ENCODE results near the gene PRKG1.

PRKG1 gene

DNA sequence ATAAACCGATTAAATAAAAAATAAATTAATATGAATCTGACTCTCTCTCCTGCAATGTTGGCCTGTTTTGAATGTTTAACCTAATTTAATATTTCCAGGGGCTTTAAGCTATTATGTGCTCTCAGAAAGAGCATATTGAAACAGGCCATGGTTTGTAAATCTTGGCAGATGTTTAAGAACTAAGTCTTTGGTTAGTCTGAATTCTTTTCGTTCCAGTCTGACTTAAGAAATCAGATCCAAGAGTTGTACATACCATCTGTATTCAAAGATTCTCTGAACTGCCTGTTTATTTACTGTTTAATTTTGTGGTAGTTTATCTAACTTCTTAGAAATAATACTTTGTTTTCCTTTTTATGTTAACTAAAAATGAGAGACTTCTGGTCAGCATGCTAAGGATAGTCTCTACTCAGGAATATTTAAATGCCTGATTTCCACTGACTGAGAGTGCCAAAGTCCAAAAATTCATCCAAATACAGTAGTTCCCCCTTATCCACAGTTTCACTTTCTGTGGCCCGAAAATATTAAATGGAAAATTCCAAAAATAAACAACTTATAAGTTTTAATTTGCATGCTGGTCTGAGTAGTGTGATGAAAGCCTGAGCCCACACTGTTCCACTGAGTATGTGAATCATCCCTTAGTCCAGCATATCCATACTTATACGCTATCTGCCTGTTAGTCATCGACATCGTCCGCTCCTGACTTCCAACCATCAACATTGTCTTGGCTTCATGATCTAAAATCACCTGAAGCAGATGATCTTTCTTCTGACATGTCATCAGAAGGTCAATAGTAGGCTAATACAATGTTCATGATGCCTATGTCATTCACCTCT, 863.2 kb downstream of the PRKG1 start:
- DNase-seq (ENCODE audit: low spot score) = no peak

DNA sequence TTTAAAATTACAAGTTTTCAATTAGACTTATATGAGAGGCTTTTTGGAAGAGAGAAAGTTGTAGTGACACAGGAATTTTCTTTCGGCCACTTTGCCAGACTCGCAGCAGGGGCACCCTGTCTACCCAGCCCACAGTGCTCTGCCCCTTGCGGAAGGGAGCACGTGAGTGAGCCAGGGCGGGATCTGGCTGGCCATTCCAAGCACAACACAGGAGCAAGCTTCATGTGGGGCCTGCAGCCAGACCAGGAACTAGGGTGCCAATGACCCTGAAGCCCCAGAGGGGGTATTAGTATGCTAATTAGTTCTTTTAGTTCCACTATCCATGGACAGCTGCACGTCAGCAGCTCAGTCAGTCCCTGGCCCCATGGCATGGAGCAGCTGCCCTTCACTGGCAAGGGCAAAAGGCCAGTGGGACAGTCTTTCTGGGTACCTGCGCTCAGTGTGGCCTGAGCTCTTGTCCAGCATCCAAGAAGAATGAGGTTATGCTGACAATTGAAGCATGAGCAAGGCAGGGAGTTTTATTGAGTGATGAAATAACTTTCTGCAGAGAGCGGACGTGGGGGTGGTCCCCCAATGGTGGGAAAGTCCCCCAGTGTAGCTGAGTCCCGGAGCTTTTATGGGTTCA, 876.2 kb downstream of the PRKG1 start:
- no peak for DNase-seq (ENCODE audit: low spot score)

DNA sequence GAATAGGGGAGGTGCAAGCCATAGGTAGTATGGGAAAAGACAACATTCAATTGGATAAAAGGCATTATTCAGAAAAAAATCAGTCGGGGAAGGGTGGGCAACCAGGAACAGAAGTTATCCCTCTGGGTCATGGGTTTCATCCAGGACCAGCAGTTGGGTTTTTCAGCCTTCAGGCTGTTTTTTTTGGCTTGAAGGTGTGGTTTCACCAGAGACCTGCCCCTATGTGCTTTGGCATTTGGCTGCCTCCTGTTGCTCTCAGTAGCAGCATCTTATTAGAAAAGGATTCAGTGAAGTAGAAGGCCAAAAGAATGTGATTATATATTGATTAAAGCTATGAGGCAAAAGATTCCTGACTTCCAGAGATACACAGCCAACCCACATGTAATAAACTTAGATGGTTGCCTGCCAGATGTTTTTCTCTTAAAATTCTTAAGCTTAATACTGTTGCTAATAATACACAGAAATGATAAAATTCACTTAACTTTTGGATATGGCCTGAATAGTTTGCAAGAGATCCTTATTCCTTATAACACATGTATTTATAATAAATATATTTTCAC, 876.8 kb downstream of the PRKG1 start:
- no peak for DNase-seq (ENCODE audit: low spot score)

DNA sequence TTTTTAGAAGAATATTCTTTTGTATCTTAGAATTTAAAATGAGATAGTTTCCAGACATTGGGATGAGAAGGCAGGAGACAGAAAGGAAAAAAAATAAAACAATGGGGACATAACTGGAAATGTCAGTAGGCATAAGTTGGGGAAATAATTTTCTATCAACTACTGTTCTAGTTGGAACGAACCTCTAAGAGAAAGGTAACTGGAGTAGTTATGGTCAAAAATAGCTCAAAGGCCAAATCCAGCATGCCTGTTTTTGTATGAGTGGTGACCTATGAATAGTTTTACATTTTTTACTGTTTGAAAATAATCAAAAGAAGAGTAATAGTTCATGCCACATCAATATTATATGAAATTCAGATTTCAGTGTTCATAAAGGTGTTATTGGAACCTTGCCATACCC, 877.3 kb downstream of the PRKG1 start:
- DNase-seq (ENCODE audit: low spot score) = no peak

DNA sequence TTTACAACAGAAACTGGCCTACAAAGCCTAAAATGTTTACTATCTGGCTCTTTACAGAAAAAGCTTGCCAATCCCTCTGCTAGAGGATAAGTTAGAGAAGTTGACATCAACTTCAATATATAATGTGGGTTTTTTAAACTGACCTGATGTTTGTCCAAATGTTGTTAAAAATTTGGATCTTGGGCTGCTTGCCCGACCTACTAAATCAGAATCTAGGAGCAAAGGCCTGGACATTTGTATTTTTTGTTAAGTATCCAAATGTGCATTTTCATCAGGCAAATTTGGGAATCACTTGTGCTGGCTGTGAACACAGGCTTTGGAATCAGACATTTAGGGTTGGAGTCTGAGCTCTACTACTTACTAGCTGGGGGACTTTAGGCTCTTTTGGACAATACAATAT, 877.8 kb downstream of the PRKG1 start:
- no peak for DNase-seq (ENCODE audit: low spot score)

DNA sequence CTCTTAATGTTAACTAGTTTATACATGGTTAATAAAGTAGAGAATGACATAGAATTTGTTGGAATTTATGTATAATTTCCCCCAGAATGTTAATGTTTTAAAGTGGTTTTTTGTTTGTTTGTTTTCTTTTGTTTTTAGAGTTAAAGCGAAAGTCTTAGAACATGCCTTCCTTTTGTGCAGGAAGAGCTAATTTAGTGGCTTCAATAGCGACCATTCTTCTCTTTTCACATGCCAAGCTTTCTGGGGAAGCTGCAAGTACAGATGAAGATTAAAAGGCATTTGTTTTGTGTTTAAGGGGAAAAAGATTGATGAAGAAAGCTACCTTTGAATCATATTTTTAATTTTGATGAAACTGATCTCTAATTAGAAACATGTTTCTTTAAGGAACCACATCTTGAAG, 881.4 kb downstream of the PRKG1 start:
- no peak for DNase-seq (ENCODE audit: low spot score)

DNA sequence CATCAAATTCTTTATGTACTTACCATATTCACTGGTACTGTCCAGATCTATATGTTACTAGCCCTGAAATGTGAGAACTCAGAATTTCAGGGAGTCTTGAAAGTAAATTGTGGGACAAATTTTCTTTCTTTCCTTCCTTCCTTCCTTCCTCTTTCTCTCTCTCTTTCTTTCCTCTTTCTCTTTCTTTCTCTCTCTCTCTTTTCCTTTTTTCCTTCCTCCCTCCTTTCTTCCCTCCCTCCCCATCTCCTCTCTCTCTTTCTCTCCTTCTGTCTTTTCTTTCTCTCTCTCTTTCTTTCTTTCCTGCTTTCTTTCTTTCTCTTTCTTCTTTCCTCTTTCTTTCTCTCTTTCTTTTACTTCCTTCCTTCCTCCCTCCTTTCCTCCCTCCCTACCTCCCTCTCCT, 882.5 kb downstream of the PRKG1 start:
- no peak for DNase-seq (ENCODE audit: low spot score)

DNA sequence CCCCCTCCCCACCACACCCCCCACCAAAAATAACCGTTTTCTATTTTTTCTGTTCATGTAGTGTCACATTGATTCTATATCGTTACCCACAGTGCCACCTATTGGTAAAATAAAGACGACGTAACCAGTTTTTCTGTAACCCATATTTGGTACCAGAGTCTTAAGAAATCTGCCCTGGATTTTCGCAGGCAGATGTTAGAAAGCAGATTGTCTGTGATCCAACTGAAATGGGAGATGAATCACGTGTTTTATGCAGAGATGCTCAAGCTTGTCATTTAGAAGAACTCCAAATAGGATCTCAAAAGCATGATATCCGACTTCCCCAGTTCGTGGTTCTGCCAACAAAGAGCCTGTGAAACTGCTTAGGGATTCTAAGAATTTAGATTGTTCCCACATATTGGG, 886.2 kb downstream of the PRKG1 start:
- peak; percentile 7 for DNase-seq (ENCODE audit: low spot score)

DNA sequence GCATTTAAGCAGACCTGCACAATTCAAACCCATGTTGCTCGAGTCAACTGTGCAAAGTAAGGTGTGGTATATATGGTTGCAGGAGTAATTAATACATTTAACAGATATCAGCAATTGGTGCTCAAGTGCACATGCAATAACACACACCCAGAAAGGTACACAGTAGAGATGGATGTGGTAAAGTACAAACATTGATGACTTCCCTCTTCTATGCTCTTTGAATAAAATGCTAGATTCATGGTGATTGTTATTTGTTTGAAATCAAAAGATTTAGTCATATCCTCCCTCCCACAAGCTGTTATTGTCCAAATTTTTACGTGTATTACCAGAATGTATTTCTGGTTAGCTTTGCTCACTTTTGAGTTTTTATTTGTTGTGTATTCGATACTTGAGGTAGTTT, 887.1 kb downstream of the PRKG1 start:
- no peak for DNase-seq (ENCODE audit: low spot score)

DNA sequence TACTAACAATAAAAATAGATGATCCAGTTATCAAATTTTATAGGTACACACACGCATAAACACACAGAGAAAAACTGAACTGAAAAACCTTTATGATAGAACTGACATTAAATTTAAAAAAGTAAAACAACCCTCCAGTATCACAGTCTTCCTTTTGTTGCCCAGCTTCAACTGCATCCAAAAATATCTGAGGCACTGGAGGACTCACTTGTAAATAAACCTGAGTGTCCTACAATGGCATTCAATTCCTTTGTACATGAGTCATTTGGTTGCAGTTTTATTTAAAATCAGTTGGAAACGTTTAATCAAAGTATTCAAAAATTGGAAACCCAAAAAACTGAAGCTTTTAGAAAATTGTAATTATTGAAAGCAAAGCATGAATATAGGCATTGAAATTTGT, 890.3 kb downstream of the PRKG1 start:
- no peak for DNase-seq (ENCODE audit: low spot score)

DNA sequence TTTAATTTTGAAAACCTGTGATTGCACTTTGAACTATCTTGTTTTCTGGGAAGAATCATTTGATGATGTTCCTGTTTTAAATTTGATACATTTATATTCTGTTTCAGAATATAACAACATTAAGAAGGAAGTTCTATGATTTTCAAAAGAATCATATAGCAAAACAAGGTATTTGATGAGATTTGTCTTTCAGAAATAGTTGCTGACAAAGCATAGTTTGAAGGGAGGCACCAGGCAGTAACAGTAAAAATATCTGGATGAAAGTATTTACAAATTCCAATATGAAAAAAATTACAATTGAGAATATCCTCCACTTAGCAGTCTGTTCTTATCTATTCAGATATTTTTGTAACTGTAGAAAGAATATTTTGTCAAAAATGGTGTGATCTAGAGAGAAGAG, 891.2 kb downstream of the PRKG1 start:
- DNase-seq (ENCODE audit: low spot score) = no peak

DNA sequence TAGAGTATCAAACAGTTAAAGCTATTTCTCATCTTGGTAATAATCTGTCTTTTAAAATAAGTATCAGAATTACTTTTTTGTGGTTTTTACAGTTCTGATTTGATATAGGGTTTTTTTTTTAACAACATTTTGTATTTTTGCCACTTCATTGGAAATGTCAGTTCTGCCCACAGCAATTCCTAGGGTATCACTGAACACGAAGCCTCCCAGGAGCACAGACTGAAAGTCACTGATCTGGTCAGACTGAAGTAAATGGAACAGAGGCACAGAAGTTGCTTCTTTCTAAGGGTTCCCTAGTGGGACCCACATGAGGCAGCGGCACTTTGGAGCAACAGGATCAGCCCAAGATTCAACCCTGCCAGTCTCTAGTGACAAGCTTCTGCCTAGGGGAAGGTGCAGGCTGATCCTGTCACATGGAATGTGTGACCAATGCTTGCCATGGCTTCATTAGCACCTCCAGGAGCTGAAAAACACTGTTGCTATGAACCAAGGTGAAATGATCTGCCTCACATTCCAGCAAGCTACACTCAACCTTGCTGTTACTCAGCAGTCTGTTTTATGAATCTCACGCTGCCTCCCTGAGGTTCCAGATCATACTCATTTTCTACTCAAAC, 898.6 kb downstream of the PRKG1 start:
- no peak for DNase-seq (ENCODE audit: low spot score)

DNA sequence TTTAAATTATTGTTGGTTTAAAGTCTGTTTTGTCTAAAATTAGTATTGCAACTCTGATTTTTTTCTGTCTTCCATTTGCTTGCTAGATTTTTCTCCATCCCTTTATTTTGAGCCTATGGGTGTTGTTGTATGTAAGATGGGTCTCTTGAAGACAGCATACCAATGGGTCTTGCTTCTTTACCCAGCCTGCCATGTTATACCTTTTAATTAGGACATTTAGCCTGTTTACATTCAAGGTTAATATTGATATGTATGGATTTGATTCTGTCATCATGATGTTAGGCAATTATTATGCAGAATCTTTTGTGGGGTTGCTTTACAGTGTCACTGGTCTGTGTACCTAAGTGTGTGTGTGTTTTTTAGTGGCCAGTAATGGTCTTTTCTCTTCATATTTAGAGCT, 906.5 kb downstream of the PRKG1 start:
- no peak for DNase-seq (ENCODE audit: low spot score)

DNA sequence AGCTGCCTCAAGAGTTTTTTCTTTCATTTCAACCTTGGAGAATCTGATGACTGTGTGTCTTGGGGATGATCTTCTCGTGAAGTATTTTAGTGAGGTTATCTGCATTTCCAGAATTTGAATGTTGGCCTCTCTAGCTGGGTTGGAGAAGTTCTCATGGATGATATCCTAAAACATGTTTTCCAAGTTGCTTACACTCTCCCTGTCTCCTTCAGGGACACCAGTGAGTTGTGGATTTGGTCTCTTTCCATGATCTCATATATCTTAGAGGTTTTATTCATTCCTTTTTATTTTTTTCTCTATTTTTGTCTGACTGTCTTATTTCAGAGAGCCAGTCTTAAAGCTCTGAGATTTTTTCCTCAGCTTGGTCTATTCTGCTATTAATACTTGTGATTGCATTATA, 907.4 kb downstream of the PRKG1 start:
- no peak for DNase-seq (ENCODE audit: low spot score)

DNA sequence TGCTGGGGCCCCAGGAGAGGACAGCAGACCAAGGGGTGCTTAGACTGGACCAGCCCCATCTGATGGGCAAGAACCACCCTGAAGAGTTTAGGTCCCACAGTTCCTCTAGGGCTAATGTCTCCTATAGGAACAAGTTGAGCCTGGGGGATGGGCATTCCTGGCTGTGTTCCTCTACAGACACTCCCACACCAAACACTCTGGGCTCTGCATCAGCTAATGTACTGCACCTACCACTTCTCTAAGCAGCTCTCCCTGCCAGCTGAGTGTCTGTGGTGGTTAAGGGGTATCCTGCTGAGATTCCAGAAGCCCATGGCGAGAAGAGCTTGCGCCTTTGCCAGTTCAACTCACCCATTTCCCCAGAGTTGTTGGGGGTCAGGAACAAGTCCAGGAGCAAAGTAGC, 909.2 kb downstream of the PRKG1 start:
- no peak for DNase-seq (ENCODE audit: low spot score)

DNA sequence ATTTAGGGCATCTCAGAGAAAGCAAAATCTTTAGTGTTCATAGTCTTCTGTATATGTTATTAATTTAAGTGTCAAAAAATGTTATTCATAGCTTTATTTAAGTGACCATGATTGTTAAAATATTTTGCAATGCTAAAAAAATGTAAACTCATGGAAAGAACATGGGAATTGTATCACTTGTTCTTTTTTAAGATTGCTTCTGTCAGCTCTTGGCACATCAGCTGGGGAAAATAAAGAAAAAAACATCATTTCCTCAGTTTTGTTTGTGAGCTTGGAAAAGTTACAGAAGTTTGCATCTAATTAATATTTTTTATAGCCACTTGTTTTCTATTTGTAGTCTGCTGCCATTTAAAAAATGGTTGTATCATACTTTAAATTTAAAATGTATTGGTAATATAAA, 911.0 kb downstream of the PRKG1 start:
- DNase-seq (ENCODE audit: low spot score) = no peak

DNA sequence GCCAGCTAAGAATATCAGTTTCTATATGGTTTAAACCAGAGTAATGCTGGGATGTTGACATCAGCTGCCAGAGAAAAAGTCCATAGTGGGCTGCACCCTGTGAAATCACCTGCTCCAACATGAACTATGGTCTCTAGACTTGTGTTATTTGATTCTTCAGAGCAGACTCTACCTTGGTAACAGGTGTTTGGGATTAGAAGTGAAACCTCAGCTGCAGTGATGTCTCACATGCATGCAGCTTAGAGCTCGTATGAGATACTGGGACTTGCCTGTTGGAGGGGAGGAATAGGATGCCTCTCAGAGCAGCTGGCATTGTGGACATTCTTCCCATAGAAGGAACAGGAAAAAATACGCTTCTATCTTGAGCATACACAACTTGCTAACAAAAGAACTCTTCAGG, 912.2 kb downstream of the PRKG1 start:
- no peak for DNase-seq (ENCODE audit: low spot score)

DNA sequence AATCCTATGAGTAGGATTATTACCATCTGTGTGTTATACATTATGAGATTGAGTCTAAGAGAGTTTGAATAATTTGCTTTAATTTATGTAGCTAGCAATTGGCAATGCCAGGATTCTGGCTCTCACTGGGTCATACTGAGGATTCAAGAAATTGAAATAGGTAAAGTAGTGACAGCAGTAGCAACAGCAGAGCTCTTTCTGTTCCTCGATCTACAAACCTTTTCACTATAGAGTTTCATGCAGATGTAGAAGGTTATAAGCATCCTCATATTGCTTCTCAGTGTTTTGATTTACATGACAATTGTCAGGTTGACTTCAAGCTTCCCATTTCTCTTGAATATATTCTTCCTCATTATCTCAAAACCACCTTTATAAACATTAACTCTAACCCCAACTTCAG, 919.2 kb downstream of the PRKG1 start:
- no peak for DNase-seq (ENCODE audit: low spot score)

DNA sequence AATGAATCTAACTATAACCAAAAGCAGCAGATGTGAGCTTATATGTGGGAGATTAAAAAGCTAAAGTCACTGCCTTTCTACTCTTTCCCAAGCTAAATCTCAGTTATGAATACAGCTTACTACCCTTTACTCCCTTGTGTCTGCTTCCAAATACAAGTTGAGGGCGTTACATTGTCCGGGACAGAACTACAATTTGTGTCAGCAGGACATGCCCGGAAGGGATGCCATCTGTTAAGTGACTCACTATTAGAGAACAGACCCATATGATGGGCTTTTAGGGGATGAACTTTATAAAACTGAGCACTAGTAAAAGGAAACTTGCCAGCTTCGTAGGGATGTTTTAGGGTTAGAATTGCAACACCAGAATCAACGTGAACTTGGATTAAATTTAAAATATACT, 924.8 kb downstream of the PRKG1 start:
- no peak for DNase-seq (ENCODE audit: low spot score)

DNA sequence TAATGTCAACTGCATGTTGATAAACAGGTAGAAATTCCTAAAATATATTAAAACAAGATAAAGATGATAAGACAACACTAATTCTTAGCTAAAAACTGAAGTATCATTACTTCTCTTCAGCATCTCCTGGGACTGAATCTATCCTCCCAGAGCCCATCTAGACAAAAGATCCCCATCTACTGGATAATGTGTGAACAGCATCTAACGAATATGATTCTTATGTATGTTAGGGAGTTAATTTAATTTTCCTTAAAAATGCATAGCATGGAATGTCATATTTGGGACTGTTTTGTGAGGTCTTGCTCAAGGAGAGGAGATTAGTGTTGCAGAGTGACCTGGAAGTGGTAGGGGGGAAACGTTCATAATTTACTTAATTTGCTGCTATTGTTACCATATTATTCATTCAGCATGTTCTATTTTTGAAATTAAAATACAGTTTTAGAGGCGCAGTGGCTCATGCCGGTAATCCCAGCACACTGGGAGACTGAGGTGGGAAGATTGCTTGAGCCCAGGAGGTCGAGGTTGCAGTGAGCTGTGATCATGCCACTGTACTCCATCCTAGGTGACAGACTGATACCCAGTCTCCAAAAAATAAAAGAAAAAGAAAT, 930.2 kb downstream of the PRKG1 start:
- DNase-seq (ENCODE audit: low spot score) = peak; percentile 26

DNA sequence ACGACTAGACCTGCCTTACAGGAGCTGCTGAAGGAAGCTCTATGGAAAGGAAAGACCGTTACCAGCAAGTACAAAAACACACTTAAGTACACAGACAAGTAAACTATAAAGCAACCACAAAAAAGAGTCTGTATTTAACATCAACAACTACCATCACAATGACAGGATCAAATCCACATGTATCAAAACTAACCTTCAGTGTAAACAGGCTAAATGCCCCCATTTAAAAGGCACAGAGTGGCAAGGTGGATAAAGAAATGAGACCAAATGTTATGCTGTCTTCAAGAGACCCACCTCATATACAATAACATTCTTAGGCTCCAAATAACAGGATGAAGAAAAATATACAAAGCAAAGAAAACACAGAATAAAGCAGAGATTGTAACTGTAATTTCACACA, 932.8 kb downstream of the PRKG1 start:
- no peak for DNase-seq (ENCODE audit: low spot score)

DNA sequence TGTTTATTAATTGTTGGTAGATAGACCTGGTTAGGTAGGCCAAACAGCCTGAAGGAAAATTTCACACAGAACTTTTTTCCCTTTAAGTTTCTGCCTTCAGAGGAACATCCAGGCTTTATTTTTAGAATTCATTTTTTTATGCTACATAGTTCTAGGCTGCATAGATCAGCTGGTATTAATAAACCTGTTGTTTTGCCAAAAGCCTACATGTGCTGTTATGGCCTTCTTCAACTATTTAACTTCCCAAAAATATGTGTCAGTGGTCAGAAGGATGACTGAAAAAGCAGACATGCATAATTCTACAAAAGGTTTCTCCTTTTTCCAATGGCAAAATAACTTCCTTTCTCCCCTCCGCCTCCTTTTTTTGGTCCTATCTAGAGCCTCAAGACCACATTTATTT, 936.8 kb downstream of the PRKG1 start:
- DNase-seq (ENCODE audit: low spot score) = no peak

DNA sequence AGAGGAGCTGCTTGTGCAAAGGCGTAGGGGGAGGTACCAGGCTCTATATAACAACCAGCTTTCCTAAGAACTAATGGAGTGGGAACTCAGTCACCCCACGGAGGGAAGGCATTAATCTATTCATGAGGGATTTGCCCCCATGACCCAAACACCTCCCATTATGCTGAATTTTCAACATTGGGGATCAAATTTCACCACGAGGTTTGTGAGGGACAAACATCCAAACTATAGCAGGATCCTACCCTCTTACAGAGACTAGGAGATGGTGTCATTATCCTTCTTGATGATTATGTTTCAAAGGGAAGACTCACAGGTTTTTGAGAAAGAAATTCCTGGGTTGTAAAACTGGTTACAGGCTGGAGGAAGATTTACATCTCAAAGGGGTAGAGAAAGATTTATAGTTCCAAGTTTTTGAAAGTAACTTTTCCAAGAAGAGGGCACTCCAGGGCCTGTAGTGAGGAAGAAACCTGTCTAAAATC, 944.8 kb downstream of the PRKG1 start:
- no peak for DNase-seq (ENCODE audit: low spot score)
